Stomach (tissue), 9 donors: ENCODE data around the gene KLHL30. TPM values are rescaled to one million over a fixed set of nuclear protein-coding genes. Genes with fewer than 3 reads are reported as not detected.

Experiments
- DNase-seq, 2 donors: peaks; one replicate each; pipeline versions ENCODE4 v3.0.0 to v3.0.0-alpha.2; 2013 to 2019
- H3K27ac ChIP-seq, 5 donors: fragments of 200-600 bp in 4 of 5; sonication (generic) in 4 of 5; one replicate each; pipeline ENCODE4 v1.5.1; 2013 to 2019; ENCODE audit warnings: mild to moderate bottlenecking in 1 of 5, moderate library complexity in 1 of 5
- H3K27me3 ChIP-seq, 3 donors: fragments of 200-600 bp; sonication (generic); one replicate each; pipeline ENCODE4 v1.5.1; 2017 to 2019; ENCODE audit warnings: mixed run types in 1 of 3
- H3K36me3 ChIP-seq, 4 donors: fragments of 200-600 bp; sonication (generic); 1 replicate in 3 of 4; 2 replicates in 1 of 4; pipeline ENCODE4 v1.5.1; 2016 to 2019
- H3K4me1 ChIP-seq, 4 donors: fragments of 200-600 bp; sonication (generic); one replicate each; pipeline ENCODE4 v1.5.1; 2016 to 2019
- H3K4me3 ChIP-seq, 4 donors: fragments of 200-600 bp; sonication (generic) in 3 of 4; one replicate each; pipeline ENCODE4 v1.5.1; 2016 to 2019; ENCODE audit warnings: mild to moderate bottlenecking in 1 of 4
- H3K9me3 ChIP-seq, 4 donors: fragments of 200-600 bp; sonication (generic); one replicate each; pipeline ENCODE4 v1.5.1; 2016 to 2019
- EP300 ChIP-seq: sonication (generic); formaldehyde crosslinking; IDR thresholded peaks from one replicate; pipeline ENCODE4 v1.6.1; 2017; ENCODE audit warnings: antibody characterized with exemption
- POLR2A ChIP-seq, 4 donors: fragments of 450-650 bp; IDR thresholded peaks; one replicate each; pipeline ENCODE4 v1.6.1; 2016; ENCODE audit warnings: antibody characterized with exemption in 4 of 4, control low read depth in 2 of 4, mild to moderate bottlenecking in 1 of 4, moderate library complexity in 1 of 4
- POLR2AphosphoS5 ChIP-seq, 3 donors: sonication (generic); formaldehyde crosslinking; IDR thresholded peaks; one replicate each; pipeline ENCODE4 v1.6.1; 2016; ENCODE audit warnings: antibody characterized with exemption in 3 of 3
- WGBS, 5 donors: extraction: QIAGEN DNeasy Blood & Tissue Kit in 3 of 5; methylation state at CpG; one replicate each; pipeline versions ENCODE4 v1.1.5 to v1.1.7; 2013 to 2018; 5-methylcytosine and 5-hydroxymethylcytosine counted together
- intact Hi-C: fragments of 100-400 bp; cut with DNase I; formaldehyde crosslinking; loops from one replicate; pipeline ENCODE4 v1.15.1; 2023; ENCODE audit warnings: low total_unique reads
- polyA plus RNA-seq, 3 donors: library from polyadenylated mRNA; stranded (reverse); fragments of 200-250 nt; gene quantifications; one replicate each; pipeline ENCODE4 v1.2.3, GENCODE V29; 2013
- total RNA-seq, 5 donors: library from RNA; depleted of rRNA; stranded (reverse); fragments of >200 nt; gene quantifications; one replicate each; pipeline versions ENCODE4 v1.1.0 to v1.2.3, GENCODE V29; 2014 to 2016
- TF ChIP-seq, protein P1 (sequence below), 7 experiments: fragments of 450-650 bp in 4 of 7; fragments of 200-600 bp in 3 of 7; sonication (generic) in 3 of 7; IDR thresholded peaks; one replicate each; pipeline ENCODE4 v1.5.1; 2016 to 2019; ENCODE audit warnings: antibody characterized with exemption in 7 of 7, control low read depth in 2 of 7, mild to moderate bottlenecking in 1 of 7
- donor health status: healthy with polysubstance abuse.
- donor health status: Bipolar disorder and iron deficiency.
- donor health status: healthy.

The KLHL30 gene
- total and polyA plus RNA-seq, 8 donors: 0.06 to 1.7 (median 0.37) TPM; not detected in 2

DNA sequence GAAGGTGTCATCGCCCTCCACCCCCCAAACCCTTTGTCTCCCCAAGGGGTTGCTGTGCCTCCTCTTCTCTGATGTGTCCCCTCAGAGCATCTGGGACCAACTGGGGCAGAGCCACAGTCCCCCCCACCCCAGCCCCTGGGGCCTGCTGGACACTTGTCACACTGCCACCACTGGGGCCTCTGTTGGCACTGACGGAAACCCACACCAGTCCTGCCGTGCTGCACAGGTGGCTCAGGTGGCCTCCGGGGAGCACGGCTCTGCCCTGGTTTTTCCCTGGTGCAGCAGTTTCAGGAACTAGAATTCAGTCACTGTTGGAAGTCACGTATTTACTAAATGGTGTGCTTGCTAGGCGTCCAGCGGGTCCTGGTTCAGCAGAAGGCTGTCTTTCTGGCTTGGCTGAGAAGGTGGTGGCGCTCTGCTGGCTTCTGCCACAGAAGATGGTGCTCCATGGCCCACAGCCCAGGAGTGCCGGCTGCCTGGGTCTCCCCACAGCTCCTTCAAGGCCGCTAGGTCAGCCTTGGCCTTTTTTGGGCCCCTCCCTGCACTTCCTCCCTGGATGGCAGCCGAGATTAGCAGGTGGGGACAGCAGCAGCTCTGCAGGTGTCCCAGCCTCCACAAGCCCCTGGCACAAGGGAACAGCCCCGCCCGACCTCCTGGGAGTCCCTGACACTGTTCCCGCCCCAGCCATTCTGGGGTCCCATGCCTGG lies 18.6 kb upstream of the KLHL30 start:
- no peaks in the 10 kb centered on the region for H3K36me3 ChIP-seq
- no peak overlapping the region for H3K27ac ChIP-seq
- no peaks in the 10 kb centered on the region for H3K9me3 ChIP-seq
- TF ChIP-seq POLR2A (IDR thresholded peaks at IDR 0.05): no peak
- TF ChIP-seq, protein P1, sequence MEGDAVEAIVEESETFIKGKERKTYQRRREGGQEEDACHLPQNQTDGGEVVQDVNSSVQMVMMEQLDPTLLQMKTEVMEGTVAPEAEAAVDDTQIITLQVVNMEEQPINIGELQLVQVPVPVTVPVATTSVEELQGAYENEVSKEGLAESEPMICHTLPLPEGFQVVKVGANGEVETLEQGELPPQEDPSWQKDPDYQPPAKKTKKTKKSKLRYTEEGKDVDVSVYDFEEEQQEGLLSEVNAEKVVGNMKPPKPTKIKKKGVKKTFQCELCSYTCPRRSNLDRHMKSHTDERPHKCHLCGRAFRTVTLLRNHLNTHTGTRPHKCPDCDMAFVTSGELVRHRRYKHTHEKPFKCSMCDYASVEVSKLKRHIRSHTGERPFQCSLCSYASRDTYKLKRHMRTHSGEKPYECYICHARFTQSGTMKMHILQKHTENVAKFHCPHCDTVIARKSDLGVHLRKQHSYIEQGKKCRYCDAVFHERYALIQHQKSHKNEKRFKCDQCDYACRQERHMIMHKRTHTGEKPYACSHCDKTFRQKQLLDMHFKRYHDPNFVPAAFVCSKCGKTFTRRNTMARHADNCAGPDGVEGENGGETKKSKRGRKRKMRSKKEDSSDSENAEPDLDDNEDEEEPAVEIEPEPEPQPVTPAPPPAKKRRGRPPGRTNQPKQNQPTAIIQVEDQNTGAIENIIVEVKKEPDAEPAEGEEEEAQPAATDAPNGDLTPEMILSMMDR (IDR thresholded peaks at IDR 0.05): no peak
- TF ChIP-seq POLR2AphosphoS5 (IDR thresholded peaks at IDR 0.05): no peak
- TF ChIP-seq EP300: no peak
- H3K4me1 ChIP-seq: peaks cover 0 to 13% (median 3%) of the 10 kb centered on the region in 4 donors
- peaks cover 0 to 46% (median 7%) of the 10 kb centered on the region in 3 donors for H3K27me3 ChIP-seq
- WGBS, 5 donors: 32 to 51% (median 36%) methylated on average over 9 to 15 of the region's 15 CpGs
- H3K4me3 ChIP-seq: no peak overlapping the region
- intact Hi-C loops: no loop called here
- DNase-seq: no peak

DNA sequence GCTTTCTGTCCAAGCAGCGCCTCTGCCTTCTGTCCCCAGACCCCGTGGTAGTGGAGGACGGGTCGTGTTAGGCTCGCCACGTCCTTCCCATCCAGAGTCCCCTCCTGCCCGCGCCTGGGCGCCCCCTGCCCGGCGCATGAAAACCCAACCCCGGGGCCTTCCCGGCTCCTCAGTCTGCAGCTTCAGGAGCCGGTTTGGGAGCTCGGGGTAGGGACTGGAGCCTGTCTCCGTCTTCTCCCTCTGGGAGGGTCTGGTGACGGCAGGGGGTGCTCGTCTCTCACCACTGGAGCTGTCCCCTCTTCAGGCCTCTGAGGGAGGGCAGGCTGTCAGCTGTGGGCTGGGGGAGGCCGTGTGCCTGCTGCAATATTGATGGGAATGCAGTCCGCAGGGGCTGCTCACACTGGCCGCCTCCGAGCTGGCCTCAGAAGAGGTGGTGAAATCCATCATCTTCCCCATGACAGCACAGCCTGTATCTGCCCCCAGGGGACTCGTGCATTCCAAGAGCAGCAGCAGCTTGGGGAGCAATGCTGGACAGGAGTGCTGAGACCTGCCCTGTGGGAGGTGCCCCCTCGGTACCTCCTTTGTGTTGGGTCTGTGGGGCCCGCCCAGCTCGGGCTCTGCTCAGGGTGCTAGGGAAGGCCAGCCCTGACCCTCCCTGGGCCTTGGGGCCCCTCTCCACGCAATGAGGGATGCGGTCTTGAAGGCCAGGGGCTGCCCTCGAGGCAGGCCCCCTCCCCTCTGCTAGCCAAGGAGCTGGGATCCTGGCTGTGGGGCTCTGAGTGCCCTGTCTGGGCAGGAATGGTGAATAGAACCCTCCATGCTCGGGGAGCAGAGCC lies 17.8 kb upstream of the KLHL30 start:
- intact Hi-C loops: no loop called here
- WGBS, 5 donors: 33 to 83% (median 38%) methylated on average over 1 to 30 of the region's 30 CpGs

GRCh38 chr2:238121511-238122286 lies 16.8 kb upstream of the KLHL30 start:
- Histone ChIP-seq H3K4me1 (peaks cover 0 to 13% (median 3%) of the 10 kb centered on the region in 4 donors), H3K27ac (no peak overlapping the region), H3K9me3 (no peaks in the 10 kb centered on the region), H3K27me3 (peaks cover 0 to 36% (median 7%) of the 10 kb centered on the region in 3 donors), H3K36me3 (no peaks in the 10 kb centered on the region), H3K4me3 (no peak overlapping the region)
- WGBS, 5 donors: 87 to 94% (median 92%) methylated on average over 23 to 27 of the region's 27 CpGs
- intact Hi-C loops: no loop called here
- DNase-seq: no peak
- no peak for TF ChIP-seq EP300
- TF ChIP-seq, protein P1 (IDR thresholded peaks at IDR 0.05): no peak
- TF ChIP-seq POLR2AphosphoS5 (IDR thresholded peaks at IDR 0.05): no peak
- TF ChIP-seq POLR2A (IDR thresholded peaks at IDR 0.05): no peak

More for the DNA sequence above, 17.8 kb upstream of the KLHL30 start:
- no peaks in the 10 kb centered on the region for H3K36me3 ChIP-seq
- H3K4me3 ChIP-seq: no peak overlapping the region
- TF ChIP-seq, protein P1 (IDR thresholded peaks at IDR 0.05): no peak
- TF ChIP-seq EP300: no peak
- no peak for TF ChIP-seq POLR2A (IDR thresholded peaks at IDR 0.05)
- no peak for TF ChIP-seq POLR2AphosphoS5 (IDR thresholded peaks at IDR 0.05)
- H3K9me3 ChIP-seq: no peaks in the 10 kb centered on the region
- H3K4me1 ChIP-seq: peaks cover 0 to 13% (median 3%) of the 10 kb centered on the region in 4 donors
- peak in 1 of 2 donors; percentile 52 for DNase-seq
- H3K27ac ChIP-seq: no peak overlapping the region
- peaks cover 0 to 44% (median 7%) of the 10 kb centered on the region in 3 donors for H3K27me3 ChIP-seq
